ENCODE measurements around the gene SAMHD1. TPM values are rescaled to one million over a fixed set of nuclear protein-coding genes. Genes with fewer than 3 reads are reported as not detected.
A peak's percentile ranks its signal among the peaks of the same experiment; 100 is the strongest.

SAMHD1 gene
- total and polyA plus RNA-seq, 2 of the 13 experiments (the other 11 are each of a cell fraction or from before 2014, with no cell fraction given) = 16.9 to 43.5 TPM

GRCh38 chr20:36927704-36928103, 23.8 kb downstream of the SAMHD1 start (continued):
- TF ChIP-seq ZBTB33 (CRISPR knock-in tag; IDR thresholded peaks at IDR 0.05) (no peak), RELA (CRISPR knock-in tag; IDR thresholded peaks at IDR 0.05) (no peak), SP2 (CRISPR knock-in tag; IDR thresholded peaks at IDR 0.05) (no peak), RNF219 (CRISPR knock-in tag; IDR thresholded peaks at IDR 0.05) (no peak), MXD1 (CRISPR knock-in tag; IDR thresholded peaks at IDR 0.05) (no peak), MXD4 (CRISPR knock-in tag; IDR thresholded peaks at IDR 0.05) (0 out of 2 replicates have a peak, but pooled peaks have one; percentile 59), ZNF256 (CRISPR knock-in tag; conservative IDR thresholded peaks at IDR 0.05) (no peak), ADNP (CRISPR knock-in tag; IDR thresholded peaks at IDR 0.05) (no peak), ZNF574 (CRISPR knock-in tag; IDR thresholded peaks at IDR 0.05) (peak; percentile 38; the same call in 1 of the 2 replicates), ZNF275 (CRISPR knock-in tag; IDR thresholded peaks at IDR 0.05; ENCODE audit: borderline replicate concordance) (no peak), ZNF331 (CRISPR knock-in tag; IDR thresholded peaks at IDR 0.05) (peak; percentile 84; the same call in 1 of the 2 replicates), HCFC1 (IDR thresholded peaks at IDR 0.05; ENCODE audit: low read depth, low read length) (no peak), ZNF225 (CRISPR knock-in tag; IDR thresholded peaks at IDR 0.05) (no peak), NRL (CRISPR knock-in tag; IDR thresholded peaks at IDR 0.05; ENCODE audit: borderline replicate concordance) (no peak), NR1H2 (CRISPR knock-in tag; IDR thresholded peaks at IDR 0.05; ENCODE audit: borderline replicate concordance, low read depth) (no peak), ZMAT3 (CRISPR knock-in tag; conservative IDR thresholded peaks at IDR 0.05) (no peak), NFE2 (CRISPR knock-in tag; IDR thresholded peaks at IDR 0.05) (no peak), HMG20B (CRISPR knock-in tag; conservative IDR thresholded peaks at IDR 0.05) (no peak), LBX2 (CRISPR knock-in tag; IDR thresholded peaks at IDR 0.05; ENCODE audit: borderline replicate concordance) (no peak), SATB2 (CRISPR knock-in tag; IDR thresholded peaks at IDR 0.05) (no peak), SIX1 (CRISPR knock-in tag; IDR thresholded peaks at IDR 0.05; ENCODE audit: borderline replicate concordance) (0 out of 2 replicates have a peak, but pooled peaks have one; percentile 38), MAFG (CRISPR knock-in tag; IDR thresholded peaks at IDR 0.05) (no peak), SMYD3 (CRISPR knock-in tag; IDR thresholded peaks at IDR 0.05) (no peak)
